A673 (cell line): ENCODE data around the gene STK38L.

ENCODE experiments used
- EZH2 ChIP-seq: fragments of 200-600 bp; sonication (generic); IDR thresholded peaks from 2 replicates; pipeline ENCODE4 v1.6.1; 2017; ENCODE audit warnings: borderline replicate concordance, low read depth, mild to moderate bottlenecking, mixed read lengths, antibody characterized with exemption, low read length; ENCODE audit not compliant: poor library complexity, severe bottlenecking
- TF ChIP-seq, protein P1 (sequence below): fragments of 300-800, 200-600 bp; sonication (generic); conservative IDR thresholded peaks from 2 replicates; pipeline ENCODE4 v1.5.1; 2017; ENCODE audit warnings: low read depth, mild to moderate bottlenecking, antibody characterized with exemption, low read length, moderate library complexity, mixed read lengths

- TF ChIP-seq, protein P1, sequence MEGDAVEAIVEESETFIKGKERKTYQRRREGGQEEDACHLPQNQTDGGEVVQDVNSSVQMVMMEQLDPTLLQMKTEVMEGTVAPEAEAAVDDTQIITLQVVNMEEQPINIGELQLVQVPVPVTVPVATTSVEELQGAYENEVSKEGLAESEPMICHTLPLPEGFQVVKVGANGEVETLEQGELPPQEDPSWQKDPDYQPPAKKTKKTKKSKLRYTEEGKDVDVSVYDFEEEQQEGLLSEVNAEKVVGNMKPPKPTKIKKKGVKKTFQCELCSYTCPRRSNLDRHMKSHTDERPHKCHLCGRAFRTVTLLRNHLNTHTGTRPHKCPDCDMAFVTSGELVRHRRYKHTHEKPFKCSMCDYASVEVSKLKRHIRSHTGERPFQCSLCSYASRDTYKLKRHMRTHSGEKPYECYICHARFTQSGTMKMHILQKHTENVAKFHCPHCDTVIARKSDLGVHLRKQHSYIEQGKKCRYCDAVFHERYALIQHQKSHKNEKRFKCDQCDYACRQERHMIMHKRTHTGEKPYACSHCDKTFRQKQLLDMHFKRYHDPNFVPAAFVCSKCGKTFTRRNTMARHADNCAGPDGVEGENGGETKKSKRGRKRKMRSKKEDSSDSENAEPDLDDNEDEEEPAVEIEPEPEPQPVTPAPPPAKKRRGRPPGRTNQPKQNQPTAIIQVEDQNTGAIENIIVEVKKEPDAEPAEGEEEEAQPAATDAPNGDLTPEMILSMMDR: no peak
- TF ChIP-seq EZH2: no peak
These were observed 36.3 kb upstream of the STK38L start for GRCh38 chr12:27207615-27208413.
